ENCODE data around the gene SRSF10. TPM values are rescaled to one million over a fixed set of nuclear protein-coding genes. Genes with fewer than 3 reads are reported as not detected.

The SRSF10 gene
- 68.4 to 116 TPM (median 75.2 TPM) in 3 replicates for polyA plus RNA-seq
- polyA plus RNA-seq (2011; ENCODE audit: low read depth) = 63.3 TPM
- 54.1 and 86.8 TPM in 2 replicates for polyA plus RNA-seq (2011; cell fraction: cytosol; rRNA removed)
- polyA plus RNA-seq (2011; cell fraction: nucleus; rRNA removed) = 83.2 and 110 TPM in 2 replicates
- 37.8 and 68.9 TPM in 2 replicates for polyA plus RNA-seq (2012; ENCODE audit: low replicate concordance)
- polyA minus RNA-seq = 25.7 to 97.1 TPM (median 43.6 TPM) in 3 replicates
- 43.4 TPM for polyA minus RNA-seq (2011; cell fraction: cytosol; rRNA and poly(A)+ RNA removed)
- 50.1 and 65.9 TPM in 2 replicates for polyA minus RNA-seq (2011; cell fraction: nucleus; rRNA and poly(A)+ RNA removed)

DNA sequence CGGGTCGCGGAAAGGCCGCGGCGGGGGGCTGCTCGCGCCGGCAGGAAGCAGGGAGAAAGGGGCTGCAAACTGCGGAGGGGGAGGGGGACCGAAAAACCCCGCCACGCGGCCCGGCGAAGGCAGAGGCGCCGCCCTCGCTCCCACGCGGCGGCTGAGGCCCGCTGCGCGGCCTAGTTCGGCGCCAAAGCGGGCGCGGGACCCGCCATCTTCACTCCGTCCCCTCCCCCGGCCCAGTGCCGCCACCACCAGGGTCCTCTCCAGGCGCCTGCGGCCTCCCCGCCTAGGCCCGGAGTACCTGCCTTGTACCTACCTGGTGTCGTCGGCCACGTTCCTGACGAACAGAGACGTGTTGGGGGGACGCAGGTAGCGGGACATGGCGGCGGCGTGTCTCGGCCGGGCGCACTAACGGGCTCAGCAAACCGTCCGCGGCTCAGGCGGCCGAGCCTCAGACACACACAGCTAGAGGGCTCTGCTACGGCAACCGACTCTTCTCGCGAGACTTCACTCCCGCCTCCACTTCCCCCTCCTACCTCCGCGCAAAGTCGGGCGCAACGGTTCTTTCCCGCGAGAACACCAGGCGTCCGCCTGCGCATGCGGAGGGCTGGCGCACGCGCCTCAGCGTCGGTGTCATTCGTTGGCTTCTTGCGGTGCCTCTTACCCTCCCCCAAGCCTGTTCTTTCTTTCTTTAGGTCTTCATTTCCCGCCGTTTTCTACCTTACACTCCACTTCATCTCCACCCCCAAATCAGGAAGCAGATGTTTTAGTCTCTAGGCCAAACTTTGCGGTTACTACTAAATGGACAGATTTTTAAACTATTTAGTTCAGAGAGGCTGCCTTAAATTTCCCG is at the start of gene SRSF10:
TSS of gene SRSF10 (minus strand) at position 447 of the 847 bp plus-strand sequence. CDS start at position 375, 72 bp downstream.
- Histone ChIP-seq H3K9me1 (ENCODE audit: control insufficient read depth, extremely low read depth, insufficient read depth, low read length) (no peaks in the 10 kb centered on the region), H3K36me3 (ENCODE audit: control insufficient read depth in 2 of 2, extremely low read depth in 1 of 2, insufficient read depth in 2 of 2, low read length in 2 of 2) (peaks cover 2 to 8% of the 10 kb centered on the region in 2 experiments), H3K27ac (ENCODE audit: control insufficient read depth, insufficient read depth, low read length) (peak within 1 kb of the TSS; percentile 93), H3K4me2 (ENCODE audit: control insufficient read depth, extremely low read depth, insufficient read depth, low read depth, low read length) (peak within 1 kb of the TSS; percentile 96), H3K27me3 (ENCODE audit: control insufficient read depth, extremely low read depth, insufficient read depth, low read length) (no peaks in the 10 kb centered on the region), H3K9ac (ENCODE audit: control insufficient read depth, extremely low read depth, insufficient read depth, low read length) (peak within 1 kb of the TSS; percentile 98), H3K4me3 (ENCODE audit: control insufficient read depth in 2 of 3, extremely low read depth in 1 of 3, insufficient read depth in 2 of 3, low read depth in 1 of 3, low read length in 3 of 3) (peak within 1 kb of the TSS; percentile 80 to 95 (median 93)), H4K20me1 (ENCODE audit: control insufficient read depth, extremely low read depth, insufficient read depth, low read length) (peaks cover 3% of the 10 kb centered on the region), H3K79me2 (ENCODE audit: control insufficient read depth, insufficient read depth, low read length) (peaks cover 51% of the 10 kb centered on the region), H3K9me3 (ENCODE audit: control insufficient read depth, low read depth, low read length) (no peaks in the 10 kb centered on the region), H2AFZ (ENCODE audit: control insufficient read depth, low read length) (peak within 1 kb of the TSS; percentile 72), H3K4me1 (ENCODE audit: control insufficient read depth, extremely low read depth, insufficient read depth, low read length) (peaks cover 31% of the 10 kb centered on the region)
- TF ChIP-seq EZH2 (IDR thresholded peaks at IDR 0.05; ENCODE audit: low read length) (no peak), CTCF (optimal IDR thresholded peaks at IDR 0.05 in 1 of 3, IDR thresholded peaks at IDR 0.05 in 1 of 3, conservative IDR thresholded peaks at IDR 0.05 in 1 of 3; ENCODE audit: extremely low read depth in 1 of 3, insufficient read depth in 2 of 3, low read length in 3 of 3) (peak; percentile 23 to 58 (median 48))
- peak; percentile 91 for DNase-seq (ENCODE audit: low read depth, low spot score)
- dilution Hi-C loops (cut with MboI; ENCODE audit: extremely low pct_ligation_motif_present, low sequenced_read_pairs) = no loop called here
- peak; percentile 13 for FAIRE-seq

DNA sequence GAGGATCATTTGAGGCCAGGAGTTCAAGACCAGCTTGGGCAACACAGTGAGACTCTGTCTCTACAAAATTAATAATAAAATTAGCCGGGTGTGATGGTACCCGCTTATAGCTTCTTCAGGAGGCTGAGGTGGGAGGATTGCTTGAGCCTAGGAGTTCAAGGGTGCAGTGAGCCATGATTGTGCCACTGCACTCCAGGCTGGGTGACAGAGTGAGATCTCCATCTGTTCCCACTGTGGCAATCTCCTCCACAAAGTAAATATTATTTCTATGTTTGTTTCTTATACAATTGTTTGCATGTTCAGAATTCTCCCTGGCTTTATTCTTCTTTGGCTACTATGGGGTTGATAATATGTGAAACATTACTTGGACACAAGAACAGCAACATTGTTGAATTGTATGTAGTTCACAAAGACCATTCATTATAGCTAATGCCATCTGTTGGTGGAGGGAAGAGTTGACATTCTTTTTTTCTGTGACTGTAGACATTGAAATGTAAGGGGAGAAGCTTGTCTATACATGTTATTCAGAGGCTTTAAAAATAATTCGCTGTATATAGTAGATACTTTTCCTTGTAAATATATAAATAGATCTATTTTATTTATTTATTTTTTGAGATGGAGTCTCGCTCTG is 47.8 kb upstream of the SRSF10 start:
- no peak overlapping the region for H3K9ac ChIP-seq (ENCODE audit: control insufficient read depth, extremely low read depth, insufficient read depth, low read length)
- no peak overlapping the region for H3K4me2 ChIP-seq (ENCODE audit: control insufficient read depth, extremely low read depth, insufficient read depth, low read depth, low read length)
- H3K27me3 ChIP-seq (ENCODE audit: control insufficient read depth, extremely low read depth, insufficient read depth, low read length) = no peaks in the 10 kb centered on the region
- no peaks in the 10 kb centered on the region for H4K20me1 ChIP-seq (ENCODE audit: control insufficient read depth, extremely low read depth, insufficient read depth, low read length)
- no peaks in the 10 kb centered on the region for H3K36me3 ChIP-seq (ENCODE audit: control insufficient read depth in 2 of 2, extremely low read depth in 1 of 2, insufficient read depth in 2 of 2, low read length in 2 of 2)
- H3K4me3 ChIP-seq (ENCODE audit: control insufficient read depth in 2 of 3, extremely low read depth in 1 of 3, insufficient read depth in 2 of 3, low read depth in 1 of 3, low read length in 3 of 3) = no peak overlapping the region
- no peaks in the 10 kb centered on the region for H3K9me3 ChIP-seq (ENCODE audit: control insufficient read depth, low read depth, low read length)
- dilution Hi-C loops (cut with MboI; ENCODE audit: extremely low pct_ligation_motif_present, low sequenced_read_pairs) = no loop called here
- DNase-seq (ENCODE audit: low read depth, low spot score) (no peak), FAIRE-seq (peak; percentile 43)
- no peaks in the 10 kb centered on the region for H3K4me1 ChIP-seq (ENCODE audit: control insufficient read depth, extremely low read depth, insufficient read depth, low read length)
- TF ChIP-seq CTCF (optimal IDR thresholded peaks at IDR 0.05 in 1 of 3, IDR thresholded peaks at IDR 0.05 in 1 of 3, conservative IDR thresholded peaks at IDR 0.05 in 1 of 3; ENCODE audit: extremely low read depth in 1 of 3, insufficient read depth in 2 of 3, low read length in 3 of 3) = peak in 2 of 3 experiments; percentile 34 to 40
- TF ChIP-seq EZH2 (IDR thresholded peaks at IDR 0.05; ENCODE audit: low read length) = no peak
- H3K27ac ChIP-seq (ENCODE audit: control insufficient read depth, insufficient read depth, low read length) = no peak overlapping the region
- no peaks in the 10 kb centered on the region for H3K9me1 ChIP-seq (ENCODE audit: control insufficient read depth, extremely low read depth, insufficient read depth, low read length)
- no peaks in the 10 kb centered on the region for H3K79me2 ChIP-seq (ENCODE audit: control insufficient read depth, insufficient read depth, low read length)
- no peak overlapping the region for H2AFZ ChIP-seq (ENCODE audit: control insufficient read depth, low read length)

All from keratinocyte (primary cell).